Mesendoderm (in vitro differentiated cells): ENCODE results near the gene USP11.
"Not testable (repeated sequence)": the region's sequence is repeated elsewhere in the genome, so short reads cannot be mapped to it uniquely, and the experiment has no call there.

Source experiments
- DNase-seq: peaks from one replicate; pipeline ENCODE4 v3.0.0; 2013
- H2AK5ac ChIP-seq: 2 replicates; pipeline ENCODE4 v1.6.1; 2013; ENCODE audit warnings: low read length, inconsistent platforms
- H2BK120ac ChIP-seq: 2 replicates; pipeline ENCODE4 v1.6.1; 2013; ENCODE audit warnings: low read depth, mild to moderate bottlenecking, low read length, moderate library complexity, mixed read lengths
- H2BK15ac ChIP-seq: replicated peaks from 2 replicates; pipeline ENCODE4 v1.6.1; 2013; ENCODE audit warnings: low read depth, mild to moderate bottlenecking, moderate library complexity
- H2BK5ac ChIP-seq: 2 replicates; pipeline ENCODE4 v1.6.1; 2013; ENCODE audit warnings: low read length, inconsistent platforms
- H3K18ac ChIP-seq: 2 replicates; pipeline ENCODE4 v1.6.1; 2013; ENCODE audit warnings: mild to moderate bottlenecking, low read length, mixed read lengths
- H3K23ac ChIP-seq: one replicate; pipeline ENCODE4 v1.6.1; 2013; ENCODE audit warnings: low read length
- H3K27ac ChIP-seq: 2 replicates; pipeline ENCODE4 v1.5.1; 2013; ENCODE audit warnings: low read depth, mild to moderate bottlenecking, inconsistent platforms, low read length, moderate library complexity
- H3K27me3 ChIP-seq: 2 replicates; pipeline ENCODE4 v1.6.1; 2013; ENCODE audit warnings: low read length, control low read depth, mild to moderate bottlenecking, inconsistent platforms; ENCODE audit not compliant: insufficient read depth, poor library complexity
- H3K36me3 ChIP-seq: 2 replicates; pipeline ENCODE4 v1.6.1; 2013; ENCODE audit warnings: low read length, inconsistent platforms; ENCODE audit not compliant: control insufficient read depth, insufficient read depth
- H3K4ac ChIP-seq: one replicate; pipeline ENCODE4 v1.6.1; 2013; ENCODE audit warnings: low read depth, mild to moderate bottlenecking, low read length, moderate library complexity
- H3K4me1 ChIP-seq: 2 replicates; pipeline ENCODE4 v1.6.1; 2013; ENCODE audit warnings: low read depth, low read length, inconsistent platforms; ENCODE audit not compliant: control insufficient read depth
- H3K4me2 ChIP-seq: 2 replicates; pipeline ENCODE4 v1.6.1; 2013; ENCODE audit warnings: low read length
- H3K4me3 ChIP-seq: 2 replicates; pipeline ENCODE4 v1.5.1; 2013; ENCODE audit warnings: mild to moderate bottlenecking, low read length
- H3K56ac ChIP-seq: one replicate; pipeline ENCODE4 v1.6.1; 2013; ENCODE audit warnings: low read length
- H3K79me1 ChIP-seq: 2 replicates; pipeline ENCODE4 v1.6.1; 2013; ENCODE audit warnings: low read length, inconsistent platforms
- H3K79me2 ChIP-seq: 2 replicates; pipeline ENCODE4 v1.6.1; 2013; ENCODE audit warnings: mild to moderate bottlenecking, low read length; ENCODE audit not compliant: control insufficient read depth, insufficient read depth
- H3K9ac ChIP-seq: 2 replicates; pipeline ENCODE4 v1.6.1; 2013; ENCODE audit warnings: low read length, inconsistent platforms
- H4K5ac ChIP-seq: one replicate; pipeline ENCODE4 v1.6.1; 2013; ENCODE audit warnings: low read length
- H4K8ac ChIP-seq: one replicate; pipeline ENCODE4 v1.6.1; 2013; ENCODE audit warnings: low read depth, mild to moderate bottlenecking, control low read depth, low read length, moderate library complexity
- WGBS: extraction: QIAGEN DNeasy Blood & Tissue Kit; methylation state at CpG from one replicate; pipeline ENCODE4 v1.1.7; 2013; ENCODE audit warnings: low lambda C conversion rate, missing lambda C conversion rate; ENCODE audit not compliant: insufficient coverage; ENCODE audit errors: extremely low coverage; 5-methylcytosine and 5-hydroxymethylcytosine counted together

The USP11 gene

DNA sequence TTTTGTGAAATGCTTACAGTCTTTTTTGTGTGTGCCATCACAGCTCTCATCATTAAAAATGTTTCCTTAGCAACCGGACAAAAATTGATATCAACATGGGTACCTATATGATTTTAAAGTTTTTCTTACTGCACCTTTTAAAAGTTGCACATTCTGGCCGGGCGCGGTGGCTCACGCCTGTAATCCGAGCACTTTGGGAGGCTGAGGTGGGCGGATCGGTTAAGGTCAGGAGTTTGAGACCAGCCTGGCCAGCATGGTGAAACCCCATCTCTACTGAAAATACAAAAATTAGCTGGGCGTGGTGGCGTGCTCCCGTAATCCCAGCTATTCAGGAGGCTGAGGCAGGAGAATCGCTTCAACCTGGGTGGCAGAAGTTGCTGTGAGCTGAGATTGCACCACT is 24.8 kb downstream of the USP11 start:
- not testable (repeated sequence) for H3K4ac ChIP-seq, H2BK15ac ChIP-seq, H3K79me2 ChIP-seq, H2BK120ac ChIP-seq, H4K5ac ChIP-seq, H3K9ac ChIP-seq, H3K56ac ChIP-seq, DNase-seq, H3K36me3 ChIP-seq, H3K18ac ChIP-seq, H3K4me1 ChIP-seq, H3K4me3 ChIP-seq, H2BK5ac ChIP-seq, H4K8ac ChIP-seq, H3K27me3 ChIP-seq, H3K23ac ChIP-seq, H3K4me2 ChIP-seq, H3K27ac ChIP-seq, H3K79me1 ChIP-seq, H2AK5ac ChIP-seq
- no CpG with 5 or more reads among the region's 12 CpGs for WGBS

DNA sequence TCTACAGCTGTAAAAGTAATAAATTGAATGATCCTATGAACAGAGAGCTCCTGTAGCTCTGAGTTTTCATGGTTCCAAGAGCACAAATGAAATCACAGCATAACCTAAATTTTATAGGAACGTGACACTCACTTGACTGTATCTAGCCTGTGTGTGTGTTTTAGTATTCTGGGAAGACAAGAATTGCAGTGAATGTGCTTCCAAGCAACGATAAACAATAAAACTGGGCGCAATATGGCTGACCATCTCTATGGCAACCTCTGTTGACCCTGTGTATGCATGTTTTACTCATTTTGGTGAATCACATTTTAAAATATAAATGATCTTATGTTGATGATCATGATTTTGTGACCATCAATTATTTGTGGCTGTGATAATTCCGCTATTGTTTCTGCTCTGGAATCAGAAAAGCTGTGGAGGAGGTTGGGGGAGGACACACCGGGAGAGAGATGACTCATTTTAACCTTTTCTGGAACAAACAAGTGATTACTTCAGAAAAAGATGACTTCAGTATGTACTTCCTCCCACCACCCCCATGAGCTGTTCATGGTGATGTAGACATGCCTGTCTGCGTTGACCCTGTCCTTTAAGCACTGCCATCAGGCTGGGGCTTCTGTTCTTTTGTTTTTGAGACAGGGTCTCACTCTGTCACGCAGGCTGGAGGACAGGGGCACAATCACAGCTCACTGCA is 31.8 kb downstream of the USP11 start:
- no peak overlapping the region for H3K4ac ChIP-seq
- no peak overlapping the region for H3K56ac ChIP-seq
- no CpG with 5 or more reads among the region's 7 CpGs for WGBS
- no peak overlapping the region for H3K27ac ChIP-seq
- no peak overlapping the region for H3K18ac ChIP-seq
- no peak overlapping the region for H4K5ac ChIP-seq
- H3K27me3 ChIP-seq: no peaks in the 10 kb centered on the region
- H2BK120ac ChIP-seq: no peak overlapping the region
- no peaks in the 10 kb centered on the region for H3K79me1 ChIP-seq
- H2BK5ac ChIP-seq: no peak overlapping the region
- no peak overlapping the region for H2AK5ac ChIP-seq
- no peak overlapping the region for H3K4me3 ChIP-seq
- no peaks in the 10 kb centered on the region for H3K4me1 ChIP-seq
- no peak overlapping the region for H3K4me2 ChIP-seq
- H2BK15ac ChIP-seq: no peak overlapping the region
- H3K23ac ChIP-seq: no peak overlapping the region
- no peak for DNase-seq
- no peaks in the 10 kb centered on the region for H3K79me2 ChIP-seq
- no peak overlapping the region for H4K8ac ChIP-seq
- no peaks in the 10 kb centered on the region for H3K36me3 ChIP-seq
- no peak overlapping the region for H3K9ac ChIP-seq

DNA sequence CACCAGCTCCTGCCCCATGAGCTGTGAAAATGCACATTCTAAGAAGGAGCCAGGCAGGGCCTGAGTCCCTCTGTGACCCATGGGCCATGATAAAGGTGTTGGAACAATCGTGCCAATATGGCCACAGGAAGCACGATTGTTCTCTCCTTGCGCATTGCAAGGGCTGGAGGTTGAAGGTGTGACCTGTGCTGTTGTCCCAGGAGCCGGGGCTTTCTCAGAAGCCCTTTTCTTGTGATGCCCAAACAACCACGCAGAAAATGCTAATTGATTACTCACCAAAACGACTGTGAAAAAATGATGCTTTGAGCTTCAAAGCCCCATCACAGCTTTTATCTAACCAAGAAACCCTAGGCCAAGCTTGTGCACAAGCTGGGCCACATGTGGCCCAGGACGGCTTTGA is 33.8 kb downstream of the USP11 start:
- no peak overlapping the region for H4K8ac ChIP-seq
- no peaks in the 10 kb centered on the region for H3K27me3 ChIP-seq
- H2AK5ac ChIP-seq: no peak overlapping the region
- H3K4me1 ChIP-seq: no peaks in the 10 kb centered on the region
- H3K23ac ChIP-seq: no peak overlapping the region
- H3K4me3 ChIP-seq: no peak overlapping the region
- no peak overlapping the region for H4K5ac ChIP-seq
- no peak for DNase-seq
- no peak overlapping the region for H3K4ac ChIP-seq
- no peaks in the 10 kb centered on the region for H3K79me2 ChIP-seq
- no peak overlapping the region for H3K9ac ChIP-seq
- H3K27ac ChIP-seq: no peak overlapping the region
- no peak overlapping the region for H2BK120ac ChIP-seq
- no peak overlapping the region for H3K18ac ChIP-seq
- no peaks in the 10 kb centered on the region for H3K36me3 ChIP-seq
- no peaks in the 10 kb centered on the region for H3K79me1 ChIP-seq
- no peak overlapping the region for H3K4me2 ChIP-seq
- no peak overlapping the region for H2BK15ac ChIP-seq
- WGBS: no CpG with 5 or more reads among the region's 7 CpGs
- no peak overlapping the region for H3K56ac ChIP-seq
- H2BK5ac ChIP-seq: no peak overlapping the region

DNA sequence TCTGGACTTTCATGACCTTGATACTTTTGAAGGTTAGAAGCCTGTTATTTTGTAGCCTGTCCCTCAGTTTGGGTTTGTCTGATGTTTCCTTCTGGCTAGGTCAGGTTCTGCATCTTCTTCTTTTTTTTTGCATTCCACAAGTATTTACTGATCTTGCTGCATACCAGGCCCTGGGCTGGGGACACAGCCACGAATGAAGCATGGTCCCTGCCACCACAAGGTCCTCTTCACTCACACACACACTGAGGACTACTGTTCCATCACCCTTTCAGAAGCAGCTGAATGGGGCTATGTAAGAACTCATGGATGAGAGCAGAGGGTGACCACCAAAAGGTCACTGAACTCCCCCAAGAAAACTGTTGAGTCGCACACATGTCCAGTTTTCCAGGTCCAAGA is 39.2 kb downstream of the USP11 start:
- Histone ChIP-seq H3K27me3 (no peaks in the 10 kb centered on the region), H3K56ac (no peak overlapping the region), H4K8ac (no peak overlapping the region), H3K23ac (no peak overlapping the region), H3K79me1 (no peaks in the 10 kb centered on the region), H3K9ac (no peak overlapping the region), H4K5ac (no peak overlapping the region), H3K27ac (no peak overlapping the region), H2BK120ac (no peak overlapping the region), H3K4me2 (no peak overlapping the region), H2AK5ac (no peak overlapping the region), H2BK5ac (no peak overlapping the region), H3K4me1 (no peaks in the 10 kb centered on the region), H3K79me2 (no peaks in the 10 kb centered on the region), H3K36me3 (no peaks in the 10 kb centered on the region), H3K4me3 (no peak overlapping the region), H3K18ac (no peak overlapping the region), H2BK15ac (no peak overlapping the region), H3K4ac (no peak overlapping the region)
- DNase-seq: no peak
- no CpG with 5 or more reads among the region's 2 CpGs for WGBS

DNA sequence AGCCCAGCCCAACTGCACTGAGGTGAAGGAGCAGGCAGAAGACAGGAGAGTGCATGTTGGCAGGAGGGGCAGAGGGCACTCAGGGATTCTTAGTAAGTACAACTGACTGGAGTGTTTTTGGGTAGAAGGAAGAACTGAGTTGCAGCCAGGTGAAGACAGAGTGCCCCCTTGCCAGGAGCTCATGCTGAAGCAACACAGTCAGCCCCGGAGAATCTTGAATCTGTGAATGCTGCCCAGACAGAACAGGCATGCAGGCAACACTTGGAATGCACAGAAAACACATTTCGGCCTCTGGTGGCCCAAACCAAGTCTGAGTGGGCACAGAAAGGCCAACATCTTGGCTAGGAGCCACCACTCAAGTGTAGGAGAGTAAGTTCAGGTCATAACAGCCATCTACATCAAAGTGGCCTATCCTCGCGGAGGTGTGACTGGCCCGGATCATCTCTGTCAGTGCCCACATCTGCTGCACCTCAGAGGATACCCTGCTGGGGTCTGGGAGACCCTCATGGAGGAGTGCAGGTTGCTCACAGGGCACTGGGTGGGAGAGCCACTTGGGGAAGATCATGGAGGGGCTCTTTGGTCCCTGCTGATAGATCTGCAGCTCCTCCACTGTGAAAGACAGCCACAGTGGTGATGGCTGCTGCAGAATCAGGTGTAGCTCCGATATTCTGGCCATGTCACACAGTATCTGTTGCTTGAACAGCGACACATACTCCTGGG is 40.4 kb downstream of the USP11 start:
- Histone ChIP-seq H2BK5ac (no peak overlapping the region), H4K5ac (no peak overlapping the region), H3K27me3 (no peaks in the 10 kb centered on the region), H2BK15ac (no peak overlapping the region), H3K4ac (no peak overlapping the region), H3K79me2 (no peaks in the 10 kb centered on the region), H2AK5ac (no peak overlapping the region), H3K4me1 (no peaks in the 10 kb centered on the region), H3K27ac (no peak overlapping the region), H3K79me1 (no peaks in the 10 kb centered on the region), H3K18ac (no peak overlapping the region), H3K9ac (no peak overlapping the region), H3K56ac (no peak overlapping the region), H2BK120ac (no peak overlapping the region), H3K23ac (no peak overlapping the region), H3K4me3 (no peak overlapping the region), H4K8ac (no peak overlapping the region), H3K4me2 (no peak overlapping the region), H3K36me3 (no peaks in the 10 kb centered on the region)
- no peak for DNase-seq
- no CpG with 5 or more reads among the region's 7 CpGs for WGBS
